CD4-positive, alpha-beta T cell treated with Interferon gamma for 1 hour (primary cell): ENCODE results near the gene BGLAP.

ENCODE experiments used
- DNase-seq: peaks from one replicate; pipeline ENCODE4 v3.0.0-alpha.2; 2020

Gene BGLAP

DNA sequence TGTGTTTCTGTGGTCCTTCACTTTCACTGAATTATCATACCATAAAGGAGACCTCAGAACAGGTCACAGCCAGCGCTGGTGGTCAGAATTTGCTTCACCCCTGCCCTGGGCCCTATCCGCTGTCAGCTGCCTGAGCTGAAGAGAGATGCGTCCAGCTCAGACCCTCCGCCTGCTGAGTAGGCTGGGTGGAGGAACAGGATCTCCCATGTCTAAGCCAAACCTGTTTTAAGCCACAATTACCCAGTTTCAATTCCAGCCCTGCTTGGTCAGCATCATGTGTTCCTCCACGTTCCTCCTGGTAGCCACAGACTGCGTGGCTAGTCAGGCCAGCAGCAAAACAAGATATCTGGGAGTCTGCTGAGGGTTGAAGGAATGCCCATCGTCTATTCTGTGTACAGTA is 13.5 kb upstream of the BGLAP start:
- no peak for DNase-seq

- DNase-seq, result no peak
Observed at GRCh38 chr1:156229809-156230472, 12.0 kb upstream of the BGLAP start.

- no peak for DNase-seq
Observed at GRCh38 chr1:156230473-156230837, 11.5 kb upstream of the BGLAP start.

GRCh38 chr1:156232201-156232894 is 9.6 kb upstream of the BGLAP start:
- no peak for DNase-seq

GRCh38 chr1:156233426-156234127 is 8.4 kb upstream of the BGLAP start:
- no peak for DNase-seq

DNA sequence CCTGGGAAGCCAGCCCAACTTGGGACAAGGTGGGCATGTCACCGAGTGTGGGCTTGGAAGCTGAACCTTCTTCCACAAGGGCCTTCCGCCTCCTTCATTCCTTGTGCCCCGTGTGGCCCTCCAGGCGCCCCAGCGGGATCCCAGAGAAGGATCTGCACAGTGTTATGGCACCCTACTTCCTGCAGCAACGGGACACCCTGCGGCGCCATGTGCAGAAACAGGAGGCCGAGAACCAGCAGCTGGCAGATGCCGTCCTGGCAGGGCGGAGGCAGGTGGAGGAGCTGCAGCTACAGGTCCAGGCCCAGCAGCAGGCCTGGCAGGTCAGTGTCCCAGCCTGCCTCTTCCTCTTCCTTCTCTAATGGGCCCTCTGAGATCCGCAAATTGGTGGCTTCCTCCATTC is 5.8 kb upstream of the BGLAP start:
- no peak for DNase-seq

GRCh38 chr1:156238248-156238647 is 3.7 kb upstream of the BGLAP start:
- DNase-seq, result no peak

DNA sequence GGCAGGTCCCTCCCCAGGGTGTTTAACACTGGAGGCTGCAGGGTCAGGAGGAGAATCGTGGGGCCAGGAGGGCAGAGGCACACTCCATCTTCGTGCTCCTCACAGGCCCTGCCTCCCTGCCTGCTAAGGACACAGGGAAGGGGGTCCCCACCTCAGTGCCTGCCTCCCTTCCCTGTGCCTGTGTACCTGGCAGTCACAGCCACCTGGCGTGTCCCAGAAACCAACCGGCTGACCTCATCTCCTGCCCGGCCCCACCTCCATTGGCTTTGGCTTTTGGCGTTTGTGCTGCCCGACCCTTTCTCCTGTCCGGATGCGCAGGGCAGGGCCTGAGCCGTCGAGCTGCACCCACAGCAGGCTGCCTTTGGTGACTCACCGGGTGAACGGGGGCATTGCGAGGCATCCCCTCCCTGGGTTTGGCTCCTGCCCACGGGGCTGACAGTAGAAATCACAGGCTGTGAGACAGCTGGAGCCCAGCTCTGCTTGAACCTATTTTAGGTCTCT is 623 bp upstream of the BGLAP start:
- DNase-seq, result no peak

GRCh38 chr1:156242738-156243137 is 754 bp downstream of the BGLAP start:
- no peak for DNase-seq

- DNase-seq, result no peak
Observed at GRCh38 chr1:156244126-156244525, 2.1 kb downstream of the BGLAP start.

DNA sequence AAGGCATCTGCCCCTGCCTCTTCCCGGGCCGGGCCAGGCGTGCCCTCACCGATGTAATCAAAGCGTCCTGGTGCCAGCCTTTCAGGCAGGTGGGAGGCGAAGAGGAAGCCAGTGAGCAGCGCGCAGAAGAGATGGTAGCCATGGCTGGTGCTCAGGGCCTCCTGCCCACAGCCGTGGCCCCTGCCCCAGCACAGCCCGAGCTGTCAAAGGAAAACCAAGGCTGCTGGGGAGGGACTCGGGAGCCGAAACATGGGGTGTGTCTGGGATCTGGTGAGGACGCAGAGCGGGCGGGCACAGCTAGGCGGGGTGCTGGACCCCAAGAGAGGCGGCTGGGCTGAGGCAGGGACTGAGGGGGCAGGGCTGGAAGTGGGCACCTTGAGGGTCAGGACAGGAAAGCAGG is 2.7 kb downstream of the BGLAP start:
- DNase-seq, result no peak

DNA sequence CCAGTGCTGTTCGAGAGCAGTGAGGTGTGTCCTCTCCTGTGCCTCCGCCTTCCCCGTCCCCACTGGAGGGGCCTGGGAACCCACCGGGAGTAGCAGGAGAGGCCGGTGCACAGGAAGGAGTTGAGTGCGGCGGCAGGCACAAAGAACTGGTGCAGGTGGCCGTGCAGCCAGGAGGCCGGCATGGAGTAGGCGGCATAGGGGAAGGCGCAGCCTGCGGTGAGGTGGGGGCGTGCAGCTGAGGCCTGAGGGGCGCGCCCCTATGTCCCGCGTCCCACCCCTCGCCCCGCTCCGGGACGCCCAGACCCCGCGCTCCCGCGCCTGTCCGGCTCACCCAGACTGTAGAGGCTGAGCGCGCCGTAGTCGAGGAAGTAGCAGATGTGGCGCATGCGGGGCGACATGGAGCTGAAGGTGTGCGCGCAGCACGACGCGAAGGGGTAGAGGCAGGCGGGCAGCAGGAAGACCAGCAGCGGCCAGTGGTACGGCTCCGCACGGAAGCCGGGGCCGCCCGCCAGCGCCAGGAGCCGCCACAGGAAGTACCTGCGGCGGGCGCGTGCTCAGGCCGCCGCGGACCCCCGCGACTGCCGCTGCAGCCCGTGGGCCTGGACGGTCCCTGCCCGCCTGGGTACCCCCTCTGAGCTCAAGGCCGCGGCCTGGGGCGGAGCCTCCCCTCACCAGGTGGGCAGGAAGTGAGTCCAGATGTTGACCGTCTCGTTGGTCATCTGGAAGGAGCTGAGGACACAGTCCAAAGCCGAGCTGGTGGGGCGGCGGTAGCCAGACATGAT is 3.7 kb downstream of the BGLAP start:
- peak; percentile 24 for DNase-seq

- DNase-seq, result no peak
Observed at GRCh38 chr1:156246241-156246780, 4.3 kb downstream of the BGLAP start.

DNA sequence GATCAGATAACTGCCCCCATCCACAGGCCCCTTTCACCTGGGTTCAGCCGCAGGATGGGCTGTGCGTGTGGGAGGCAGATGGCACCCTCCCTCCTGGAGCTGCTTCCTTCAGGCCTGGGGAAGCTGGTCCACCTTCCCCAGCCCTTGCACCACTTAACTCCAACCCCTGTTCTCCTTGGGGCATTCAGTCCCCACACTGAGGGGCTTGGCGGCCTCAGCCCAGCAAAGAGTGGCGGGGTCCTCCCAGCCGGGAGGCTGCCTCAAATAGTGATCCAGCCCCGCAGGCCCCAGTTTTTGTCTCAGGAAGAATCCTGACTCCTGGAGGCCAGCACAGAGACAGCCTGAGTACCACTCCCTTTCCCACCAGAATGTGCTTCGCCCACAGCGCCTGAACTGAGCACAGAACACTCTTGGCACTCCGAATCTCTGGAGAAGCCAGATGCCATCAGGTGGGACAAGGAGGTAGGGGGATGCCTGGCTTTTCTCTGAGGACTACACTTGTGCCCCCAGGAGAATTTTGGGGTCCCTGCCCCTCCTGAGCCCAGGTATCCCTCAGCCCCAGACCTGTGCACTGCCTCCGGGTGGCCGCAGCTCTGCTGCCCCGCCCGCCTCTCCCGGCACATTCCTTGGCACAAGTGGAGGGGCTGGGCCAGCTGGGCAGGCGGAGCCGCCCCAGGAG is 4.9 kb downstream of the BGLAP start:
- DNase-seq, result no peak

- DNase-seq, result no peak
Observed at GRCh38 chr1:156247460-156248322, 5.7 kb downstream of the BGLAP start, which contains the start of gene PAQR6. PAQR6 (minus strand) TSS chr1:156248056; CDS start chr1:156246731, 1,325 bp downstream.

GRCh38 chr1:156248323-156248683 is 6.3 kb downstream of the BGLAP start:
- DNase-seq, result no peak

DNA sequence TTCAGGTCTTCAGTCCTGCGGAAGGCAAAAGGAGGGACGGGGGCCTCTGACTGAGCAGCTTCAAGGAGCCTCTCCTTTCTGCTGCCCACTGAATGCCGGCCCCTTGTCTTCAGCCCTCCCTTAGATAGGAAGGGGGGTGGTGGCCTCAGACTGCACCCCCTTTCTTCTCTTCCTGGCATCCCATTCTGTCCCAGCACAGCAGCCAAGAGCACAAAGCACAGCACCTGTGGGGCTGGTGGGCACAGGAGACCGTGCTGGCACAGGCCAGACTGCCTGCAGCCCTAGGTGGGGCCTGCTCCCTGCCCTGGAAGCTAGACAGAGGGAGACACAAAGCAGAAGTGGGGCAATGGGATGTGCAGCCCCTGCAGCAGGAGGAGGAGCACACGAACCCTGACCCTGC is 7.6 kb downstream of the BGLAP start:
- no peak for DNase-seq

DNA sequence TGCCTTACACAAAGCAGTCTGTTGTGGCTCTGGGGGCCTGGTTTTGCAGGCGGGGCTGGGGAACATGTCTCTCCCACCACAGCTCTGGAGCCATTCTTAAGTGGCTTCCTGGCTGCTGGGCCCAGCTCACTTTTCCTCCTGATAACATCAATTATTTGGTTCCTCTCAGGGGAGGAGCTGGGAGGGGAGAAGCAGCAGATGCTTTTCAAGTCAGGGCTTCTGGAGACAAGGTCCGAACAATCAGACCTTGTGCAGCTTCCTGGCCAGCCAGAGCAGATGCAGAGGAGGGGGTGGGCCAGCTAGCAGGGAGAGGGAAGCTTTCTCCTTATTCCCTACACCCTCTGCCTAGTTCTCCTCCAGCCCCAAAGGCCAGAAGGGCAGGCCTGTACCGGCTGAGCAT is 9.5 kb downstream of the BGLAP start:
- no peak for DNase-seq

GRCh38 chr1:156253634-156254033 is 11.7 kb downstream of the BGLAP start:
- no peak for DNase-seq

DNA sequence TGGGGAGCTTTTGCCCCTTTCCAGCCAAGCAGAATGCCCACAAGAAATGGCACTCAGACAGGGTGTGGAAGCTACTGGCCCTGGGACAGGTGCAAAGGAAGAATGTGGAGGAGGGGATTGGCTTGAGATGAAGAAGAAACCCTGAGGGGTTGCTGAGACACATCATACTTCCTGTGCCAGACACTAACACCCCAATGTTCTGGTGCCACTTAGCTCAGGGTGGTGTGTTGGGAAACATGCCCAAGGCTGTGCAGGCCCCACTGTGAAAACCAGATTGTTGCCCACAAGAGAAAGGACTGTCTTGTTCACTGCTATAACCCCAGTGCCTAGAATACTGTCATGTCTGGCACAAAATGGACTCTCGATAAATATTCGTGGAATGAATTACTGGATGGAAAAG is 15.7 kb downstream of the BGLAP start:
- DNase-seq, result no peak

- DNase-seq, result no peak
Observed at GRCh38 chr1:156258859-156259258, 16.9 kb downstream of the BGLAP start.
